ENCODE measurements around the gene CNTD1.
"Not testable (repeated sequence)": the region's sequence is repeated elsewhere in the genome, so short reads cannot be mapped to it uniquely, and the experiment has no call there.

The CNTD1 gene

GRCh38 chr17:42759982-42760651 lies 38.5 kb upstream of the CNTD1 start:
- TF ChIP-seq CTCF (conservative IDR thresholded peaks at IDR 0.05; ENCODE audit: low read depth): no peak
- CTCF ChIA-PET: interaction anchor here (0.8 kb wide), 1 partner anchor 25 kb away, joined by 3 read pairs; no protein-coding TSS in a partner anchor
- H3K27ac ChIP-seq: no peak overlapping the region
- POLR2A ChIA-PET (ENCODE audit: low non-redundant PET): interaction anchor here (0.5 kb wide), 2 partner anchors 32 to 182 kb away, joined by 3 to 4 read pairs; no protein-coding TSS in a partner anchor
- no peak for DNase-seq (ENCODE audit: low spot score)

- ChIA-PET POLR2A (ENCODE audit: low non-redundant PET) (interaction anchor here (0.5 kb wide), 1 partner anchor 31 kb away, joined by 4 read pairs; no protein-coding TSS in a partner anchor), CTCF (interaction anchor here (0.8 to 1.6 kb wide), 3 partner anchors 15 to 183 kb away, joined by 3 to 5 read pairs (median 4); no protein-coding TSS in a partner anchor)
- TF ChIP-seq CTCF (conservative IDR thresholded peaks at IDR 0.05; ENCODE audit: low read depth): no peak
- no peak for DNase-seq (ENCODE audit: low spot score)
- H3K27ac ChIP-seq: no peak within 1 kb of the TSS
Observed at GRCh38 chr17:42760652-42761581, 37.7 kb upstream of the CNTD1 start, which contains the start of gene RAMP2. Gene RAMP2, plus strand, starts transcription at chr17:42761227. Its CDS starts 35 bp downstream, at chr17:42761262.

GRCh38 chr17:42761638-42762037 lies 37.0 kb upstream of the CNTD1 start:
- ChIA-PET POLR2A (ENCODE audit: low non-redundant PET) (no interaction called here), CTCF (interaction anchor here (0.6 to 1.6 kb wide), 3 partner anchors 15 to 183 kb away, joined by 3 to 5 read pairs (median 4); no protein-coding TSS in a partner anchor)
- DNase-seq (ENCODE audit: low spot score): no peak
- TF ChIP-seq CTCF (conservative IDR thresholded peaks at IDR 0.05; ENCODE audit: low read depth): no peak
- no peak overlapping the region for H3K27ac ChIP-seq

GRCh38 chr17:42766124-42766523 lies 32.5 kb upstream of the CNTD1 start:
- DNase-seq (ENCODE audit: low spot score): no peak
- no peak for TF ChIP-seq CTCF (conservative IDR thresholded peaks at IDR 0.05; ENCODE audit: low read depth)
- ChIA-PET POLR2A (ENCODE audit: low non-redundant PET) (interaction anchor here (0.7 kb wide), 1 partner anchor 11 kb away, joined by 8 read pairs; no protein-coding TSS in a partner anchor), CTCF (no interaction called here)
- peak overlapping the region; percentile 20 for H3K27ac ChIP-seq

- TF ChIP-seq CTCF (conservative IDR thresholded peaks at IDR 0.05; ENCODE audit: low read depth): no peak
- no peak overlapping the region for H3K27ac ChIP-seq
- DNase-seq (ENCODE audit: low spot score): no peak
- ChIA-PET CTCF (no interaction called here), POLR2A (ENCODE audit: low non-redundant PET) (no interaction called here)
Observed at GRCh38 chr17:42767512-42767911, 31.1 kb upstream of the CNTD1 start.

- DNase-seq (ENCODE audit: low spot score); H3K27ac ChIP-seq; CTCF ChIA-PET; POLR2A ChIA-PET (ENCODE audit: low non-redundant PET): not testable (repeated sequence)
Observed at GRCh38 chr17:42768006-42768405, 30.7 kb upstream of the CNTD1 start.

- CTCF ChIA-PET; DNase-seq (ENCODE audit: low spot score); POLR2A ChIA-PET (ENCODE audit: low non-redundant PET); H3K27ac ChIP-seq: not testable (repeated sequence)
Observed at GRCh38 chr17:42769964-42770363, 28.7 kb upstream of the CNTD1 start.

All from RWPE1 (cell line).